Measurements from ENCODE around the gene LRRIQ1. TPM values are rescaled to one million over a fixed set of nuclear protein-coding genes. Genes with fewer than 3 reads are reported as not detected.
A peak's percentile ranks its signal among the peaks of the same experiment; 100 is the strongest.

Gene LRRIQ1
- total RNA-seq, 8 experiments from 2014 or later: 0.15 to 34.1 (median 3.6) TPM

DNA sequence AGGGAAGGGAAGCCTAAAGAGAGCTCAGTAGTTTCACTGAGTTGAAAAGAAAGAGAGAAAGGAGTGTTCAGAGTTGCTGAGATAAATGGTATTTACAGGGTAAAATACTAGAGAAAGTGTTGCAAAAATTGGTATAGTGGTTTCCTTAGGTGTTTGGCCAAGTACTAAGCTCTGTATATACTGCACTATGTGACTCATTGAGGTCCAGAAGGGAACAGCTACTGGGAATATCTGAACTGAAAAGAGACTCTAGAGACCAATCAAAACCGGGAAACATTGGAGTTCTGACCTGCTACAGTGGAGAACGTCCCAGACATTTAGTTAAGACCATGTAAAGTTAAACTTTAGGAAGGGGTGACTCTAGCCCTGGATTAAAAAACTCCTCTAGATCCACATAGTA is 201.2 kb downstream of the LRRIQ1 start:
- no peak overlapping the region for H3K4me3 ChIP-seq
- WGBS, 10 experiments: 0 to 72% (median 17%) methylated on average over 1 to 2 of the region's 2 CpGs; no CpG with 5 or more reads in 3 of the 10 experiments
- in situ Hi-C loops (cut with MboI; ENCODE audit: low pct_unique_long_range_greater_than_20kb in 2 of 9, low sequenced_read_pairs in 9 of 9, unreplicated experiment in 9 of 9): no loop called here

DNA sequence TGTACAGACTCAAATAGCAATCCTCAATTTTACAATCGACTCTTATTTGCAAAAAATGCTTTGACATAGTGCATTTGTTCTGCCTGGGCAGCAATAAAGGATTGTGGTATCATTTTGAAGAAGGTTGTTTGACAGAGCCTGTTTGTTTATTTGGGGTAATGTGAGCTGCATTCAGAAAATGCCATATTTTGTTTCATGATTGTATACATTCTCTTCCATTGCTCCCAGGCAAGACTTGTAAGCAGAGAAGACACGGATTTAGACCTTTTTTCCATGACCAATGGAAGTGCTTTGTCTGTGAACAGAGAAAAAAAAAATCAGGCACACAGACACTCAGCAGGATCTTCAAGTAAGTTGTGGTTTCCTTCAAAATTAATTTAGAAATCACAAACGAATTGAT is 208.4 kb downstream of the LRRIQ1 start:
- Histone ChIP-seq H3K4me1 (replicated peaks in 1 of 2) (no peaks in the 10 kb centered on the region), H3K27ac (no peak overlapping the region), H3K4me3 (no peak overlapping the region)
- in situ Hi-C loops (cut with MboI; ENCODE audit: low pct_unique_long_range_greater_than_20kb in 2 of 9, low sequenced_read_pairs in 9 of 9, unreplicated experiment in 9 of 9): no loop called here
- WGBS, 10 experiments: 0 to 100% (median 60%) methylated on average over 1 to 3 of the region's 3 CpGs
- ATAC-seq (replicated peaks in 6 of 8): no peak

More for the DNA sequence above, 201.2 kb downstream of the LRRIQ1 start:
- no peak overlapping the region for H3K27ac ChIP-seq
- H3K4me1 ChIP-seq (replicated peaks in 1 of 2): no peaks in the 10 kb centered on the region
- no peak for ATAC-seq (replicated peaks in 6 of 8)

DNA sequence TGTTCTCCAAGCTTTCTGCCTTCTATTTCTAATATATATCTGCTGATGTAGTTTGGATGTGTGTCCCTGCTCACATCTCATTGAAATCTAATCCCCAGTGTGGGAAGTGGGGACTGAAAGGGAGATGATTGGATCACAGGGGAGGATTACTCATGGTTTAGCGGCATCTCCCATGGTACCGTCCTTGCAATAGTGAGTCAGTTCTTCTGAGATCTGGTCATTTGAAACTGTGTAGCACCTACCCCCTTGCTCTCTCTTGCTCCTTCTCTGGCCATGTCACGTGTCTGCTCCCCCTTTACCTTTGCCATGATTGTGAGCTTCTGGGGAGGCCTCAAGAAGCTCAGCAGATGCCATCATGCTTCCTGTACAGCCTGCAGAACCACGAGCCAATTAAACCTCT is 217.7 kb downstream of the LRRIQ1 start:
- ATAC-seq (replicated peaks in 6 of 8): peak in 1 of 8 experiments; percentile 68
- in situ Hi-C loops (cut with MboI; ENCODE audit: low pct_unique_long_range_greater_than_20kb in 2 of 9, low sequenced_read_pairs in 9 of 9, unreplicated experiment in 9 of 9): no loop called here
- Histone ChIP-seq H3K4me3 (no peak overlapping the region), H3K27ac (no peak overlapping the region), H3K4me1 (replicated peaks in 1 of 2) (no peaks in the 10 kb centered on the region)
- 0 to 88% (median 68%) methylated on average over 1 to 4 of the region's 4 CpGs; no CpG with 5 or more reads in 3 of the 10 experiments for WGBS, 10 experiments

DNA sequence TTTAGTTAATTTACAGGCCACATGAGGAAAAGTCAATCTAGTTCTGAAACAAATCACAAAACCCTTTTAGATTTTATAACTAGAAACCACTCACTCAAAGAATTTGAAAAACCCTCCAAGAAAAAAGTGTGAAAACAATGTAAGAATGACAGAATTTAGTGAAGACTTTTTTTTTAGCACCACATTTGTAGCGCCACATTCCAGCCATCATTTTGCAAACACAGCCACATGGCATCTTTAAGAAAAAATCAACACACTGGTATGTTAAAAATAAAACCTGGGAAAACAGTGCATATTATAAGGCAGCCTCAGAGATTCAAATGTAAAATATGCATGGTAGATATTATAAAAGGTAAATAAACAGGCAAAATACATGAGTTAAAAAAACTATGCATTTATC is 221.5 kb downstream of the LRRIQ1 start:
- WGBS, 10 experiments: 0 to 100% (median 94%) methylated on average over 1 of the region's 1 CpG; no CpG with 5 or more reads in 1 of the 10 experiments
- no peak for ATAC-seq (replicated peaks in 6 of 8)
- no peaks in the 10 kb centered on the region for H3K4me1 ChIP-seq (replicated peaks in 1 of 2)
- H3K4me3 ChIP-seq: no peak overlapping the region
- in situ Hi-C loops (cut with MboI; ENCODE audit: low pct_unique_long_range_greater_than_20kb in 2 of 9, low sequenced_read_pairs in 9 of 9, unreplicated experiment in 9 of 9): no loop called here
- no peak overlapping the region for H3K27ac ChIP-seq

DNA sequence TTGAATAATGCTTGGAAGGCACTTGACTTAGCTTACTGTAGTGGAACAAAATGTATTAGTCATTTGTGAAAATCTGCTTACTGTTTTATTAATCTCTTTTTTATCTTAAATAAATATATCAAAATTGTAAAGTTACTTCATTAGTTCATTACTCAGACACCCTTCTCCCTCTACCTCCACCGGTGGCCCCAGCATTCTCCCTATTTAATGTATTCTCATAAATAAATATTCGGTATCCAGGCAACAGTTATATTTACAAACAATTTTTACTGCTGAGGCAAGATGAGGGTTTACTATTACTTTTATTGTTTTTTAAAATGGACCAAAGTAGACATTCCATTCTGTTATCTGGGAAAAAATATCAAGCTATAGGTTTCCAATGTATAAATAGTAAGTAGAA is 224.3 kb downstream of the LRRIQ1 start:
- 25 to 100% (median 78%) methylated on average over 1 to 2 of the region's 2 CpGs; no CpG with 5 or more reads in 1 of the 10 experiments for WGBS, 10 experiments
- ATAC-seq (replicated peaks in 6 of 8): no peak
- in situ Hi-C loops (cut with MboI; ENCODE audit: low pct_unique_long_range_greater_than_20kb in 2 of 9, low sequenced_read_pairs in 9 of 9, unreplicated experiment in 9 of 9): no loop called here

DNA sequence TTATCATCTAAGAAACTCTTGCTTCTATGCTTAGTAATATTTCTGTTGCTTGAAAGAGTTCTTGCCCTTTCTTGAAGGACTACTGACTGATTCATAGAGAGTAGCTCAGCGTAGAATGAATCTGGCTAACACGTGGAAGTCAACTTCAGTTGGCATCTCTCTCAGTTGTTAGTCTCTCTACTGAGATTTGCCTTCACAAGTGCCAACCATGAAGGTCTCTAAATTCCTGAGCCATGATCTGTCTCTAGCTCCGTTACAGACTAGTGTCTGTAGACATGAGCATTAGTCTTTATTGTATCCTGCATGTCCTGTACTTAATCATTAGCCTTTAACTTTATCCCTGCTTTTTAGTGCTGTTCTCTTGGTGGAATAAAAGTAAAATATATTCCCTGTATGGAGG is 224.7 kb downstream of the LRRIQ1 start:
- no peak for ATAC-seq (replicated peaks in 6 of 8)
- Histone ChIP-seq H3K4me1 (replicated peaks in 1 of 2) (no peaks in the 10 kb centered on the region), H3K27ac (no peak overlapping the region), H3K4me3 (no peak overlapping the region)
- WGBS, 10 experiments: 19 to 100% (median 74%) methylated on average over 1 to 3 of the region's 3 CpGs
- in situ Hi-C loops (cut with MboI; ENCODE audit: low pct_unique_long_range_greater_than_20kb in 2 of 9, low sequenced_read_pairs in 9 of 9, unreplicated experiment in 9 of 9): no loop called here

More for the DNA sequence above, 224.3 kb downstream of the LRRIQ1 start:
- Histone ChIP-seq H3K4me3 (no peak overlapping the region), H3K4me1 (replicated peaks in 1 of 2) (no peaks in the 10 kb centered on the region), H3K27ac (no peak overlapping the region)

DNA sequence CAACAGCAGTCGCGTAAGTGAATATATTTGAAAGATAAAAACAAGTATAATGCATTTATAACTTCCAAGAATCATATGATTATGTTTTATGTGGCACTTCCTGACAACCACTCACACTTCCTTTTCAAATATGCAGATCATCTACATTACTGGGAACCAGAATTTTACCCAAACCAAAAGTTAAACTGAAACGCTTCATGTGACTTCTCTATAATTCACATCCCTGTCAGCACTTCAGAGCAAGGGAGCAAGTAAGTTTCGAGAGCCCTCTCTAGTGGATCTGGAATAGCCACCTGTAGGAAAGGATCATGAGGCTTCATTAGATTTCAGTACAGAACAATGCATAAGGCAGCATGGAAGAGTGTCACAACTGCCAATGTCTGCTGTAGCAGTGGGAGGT is 230.2 kb downstream of the LRRIQ1 start:
- H3K4me1 ChIP-seq (replicated peaks in 1 of 2): no peaks in the 10 kb centered on the region
- WGBS, 10 experiments: 55 to 94% (median 72%) methylated on average over 1 to 4 of the region's 4 CpGs
- in situ Hi-C loops (cut with MboI; ENCODE audit: low pct_unique_long_range_greater_than_20kb in 2 of 9, low sequenced_read_pairs in 9 of 9, unreplicated experiment in 9 of 9): no loop called here
- ATAC-seq (replicated peaks in 6 of 8): no peak
- no peak overlapping the region for H3K27ac ChIP-seq
- H3K4me3 ChIP-seq: no peak overlapping the region

DNA sequence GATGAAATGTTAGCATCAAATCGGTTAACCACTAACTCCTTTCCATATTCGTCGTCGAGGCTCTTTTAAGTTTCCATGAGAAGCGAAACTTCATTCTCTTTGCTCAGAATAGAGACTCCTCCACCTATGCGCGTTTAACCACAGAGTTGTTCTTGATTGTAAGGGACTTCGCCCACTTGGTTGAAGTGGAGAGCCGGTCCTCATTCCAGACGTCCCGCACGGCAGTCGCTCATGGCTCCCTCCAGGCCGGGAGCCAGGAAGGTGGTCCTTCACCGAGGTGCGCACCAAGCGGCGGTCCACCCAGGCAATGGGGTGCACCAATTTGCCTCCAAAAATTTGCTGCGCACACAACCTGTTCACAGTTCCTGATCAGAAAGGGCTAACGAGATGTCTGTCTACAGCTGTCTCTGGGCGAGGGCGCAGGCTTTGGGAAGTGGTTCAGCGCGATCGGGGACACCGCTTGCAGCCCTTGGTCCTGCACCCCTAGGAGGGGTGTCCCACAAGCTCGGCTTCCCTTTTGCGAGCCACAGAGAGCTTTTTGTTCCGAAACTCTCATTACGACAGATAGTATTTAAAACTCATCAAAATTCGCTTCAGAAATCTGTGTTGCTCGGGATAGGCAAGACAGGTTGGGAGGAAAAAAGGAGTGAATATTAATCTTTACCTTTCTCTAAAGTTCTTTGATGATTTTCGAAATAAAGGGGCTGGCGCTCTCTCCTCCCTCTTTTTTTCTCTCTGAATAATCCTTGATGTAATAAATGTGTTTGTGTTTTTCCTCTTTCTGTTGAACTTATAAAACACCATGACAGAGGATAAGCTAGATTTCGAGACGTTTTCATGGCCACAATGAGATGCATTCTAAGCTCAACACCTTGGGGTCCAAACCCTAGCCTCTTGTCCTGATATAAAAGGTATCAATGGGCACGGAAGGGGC is 237.5 kb downstream of the LRRIQ1 start:
- in situ Hi-C loops (cut with MboI; ENCODE audit: low pct_unique_long_range_greater_than_20kb in 2 of 9, low sequenced_read_pairs in 9 of 9, unreplicated experiment in 9 of 9): no loop called here
- WGBS, 10 experiments: 4 to 90% (median 11%) methylated on average over 4 to 31 of the region's 37 CpGs; no CpG with 5 or more reads in 1 of the 10 experiments
- Histone ChIP-seq H3K27ac (no peak overlapping the region), H3K4me3 (no peak overlapping the region), H3K4me1 (replicated peaks in 1 of 2) (no peaks in the 10 kb centered on the region)
- no peak for ATAC-seq (replicated peaks in 6 of 8)

DNA sequence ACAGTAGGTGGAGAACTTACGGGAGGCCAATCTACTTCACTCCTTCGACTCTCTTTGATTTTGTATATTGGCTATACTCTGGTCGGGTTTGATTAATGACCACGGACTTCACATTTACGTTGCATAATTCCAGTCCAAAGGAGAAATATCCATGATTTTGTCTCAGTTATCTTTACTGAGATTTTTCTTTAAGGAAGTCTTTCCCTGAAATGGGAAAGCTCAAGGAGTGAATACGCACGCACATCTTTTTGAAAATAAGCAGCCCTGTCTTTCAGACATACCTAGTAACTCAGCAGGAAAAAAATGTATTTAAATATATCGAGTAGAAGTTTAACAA is 238.1 kb downstream of the LRRIQ1 start:
- in situ Hi-C loops (cut with MboI; ENCODE audit: low pct_unique_long_range_greater_than_20kb in 2 of 9, low sequenced_read_pairs in 9 of 9, unreplicated experiment in 9 of 9): no loop called here
- no peak overlapping the region for H3K27ac ChIP-seq
- WGBS, 10 experiments: 14 to 80% (median 26%) methylated on average over 1 to 7 of the region's 8 CpGs
- peaks cover 0 to 3% of the 10 kb centered on the region in 2 donors for H3K4me1 ChIP-seq (replicated peaks in 1 of 2)
- ATAC-seq (replicated peaks in 6 of 8): no peak
- no peak overlapping the region for H3K4me3 ChIP-seq

DNA sequence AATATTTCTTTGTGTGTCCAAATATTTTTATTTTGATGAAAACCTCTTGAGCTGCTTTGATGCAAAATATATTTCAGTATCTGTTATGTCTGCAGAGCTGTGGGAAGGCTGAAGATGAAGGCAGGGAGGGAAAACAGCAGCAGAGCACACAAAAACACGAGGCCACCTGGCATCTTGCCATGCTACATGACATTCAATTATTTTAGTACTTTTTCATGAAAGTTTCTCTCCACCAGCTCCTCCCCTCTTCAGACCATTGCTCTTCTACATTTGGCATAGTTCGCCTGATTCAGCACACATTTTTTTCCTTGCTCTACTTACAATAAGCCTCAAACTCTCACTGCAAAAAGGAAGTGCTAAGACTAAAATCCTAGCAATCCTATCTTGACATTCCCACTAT is 239.2 kb downstream of the LRRIQ1 start:
- peaks cover 0 to 3% of the 10 kb centered on the region in 2 donors for H3K4me1 ChIP-seq (replicated peaks in 1 of 2)
- 0 to 40% (median 11%) methylated on average over 1 to 2 of the region's 2 CpGs; no CpG with 5 or more reads in 2 of the 10 experiments for WGBS, 10 experiments
- H3K4me3 ChIP-seq: no peak overlapping the region
- no peak for ATAC-seq (replicated peaks in 6 of 8)
- in situ Hi-C loops (cut with MboI; ENCODE audit: low pct_unique_long_range_greater_than_20kb in 2 of 9, low sequenced_read_pairs in 9 of 9, unreplicated experiment in 9 of 9): no loop called here
- H3K27ac ChIP-seq: no peak overlapping the region

DNA sequence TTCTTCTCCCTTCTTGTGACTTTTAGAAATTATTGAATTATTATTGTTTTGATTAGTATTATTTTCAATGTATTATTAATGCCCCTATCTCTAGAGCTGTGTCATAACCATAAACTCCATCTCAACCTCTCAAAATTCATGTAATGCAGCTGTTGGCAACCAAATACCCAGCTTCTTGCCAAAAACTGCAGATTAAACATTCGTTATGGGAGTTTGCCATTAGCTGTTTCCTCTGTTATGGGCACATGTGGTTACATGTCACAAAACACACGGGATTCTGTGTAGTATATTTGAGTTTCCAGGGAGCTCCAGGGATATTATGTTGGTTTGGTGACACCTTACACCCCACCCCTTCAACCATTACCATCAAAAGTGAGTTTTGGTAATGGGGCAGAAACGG is 241.0 kb downstream of the LRRIQ1 start:
- in situ Hi-C loops (cut with MboI; ENCODE audit: low pct_unique_long_range_greater_than_20kb in 2 of 9, low sequenced_read_pairs in 9 of 9, unreplicated experiment in 9 of 9): no loop called here
- Histone ChIP-seq H3K4me1 (replicated peaks in 1 of 2) (peaks cover 0 to 6% of the 10 kb centered on the region in 2 donors), H3K4me3 (no peak overlapping the region), H3K27ac (no peak overlapping the region)
- 0 to 76% (median 24%) methylated on average over 2 to 3 of the region's 3 CpGs; no CpG with 5 or more reads in 2 of the 10 experiments for WGBS, 10 experiments
- ATAC-seq (replicated peaks in 6 of 8): no peak

DNA sequence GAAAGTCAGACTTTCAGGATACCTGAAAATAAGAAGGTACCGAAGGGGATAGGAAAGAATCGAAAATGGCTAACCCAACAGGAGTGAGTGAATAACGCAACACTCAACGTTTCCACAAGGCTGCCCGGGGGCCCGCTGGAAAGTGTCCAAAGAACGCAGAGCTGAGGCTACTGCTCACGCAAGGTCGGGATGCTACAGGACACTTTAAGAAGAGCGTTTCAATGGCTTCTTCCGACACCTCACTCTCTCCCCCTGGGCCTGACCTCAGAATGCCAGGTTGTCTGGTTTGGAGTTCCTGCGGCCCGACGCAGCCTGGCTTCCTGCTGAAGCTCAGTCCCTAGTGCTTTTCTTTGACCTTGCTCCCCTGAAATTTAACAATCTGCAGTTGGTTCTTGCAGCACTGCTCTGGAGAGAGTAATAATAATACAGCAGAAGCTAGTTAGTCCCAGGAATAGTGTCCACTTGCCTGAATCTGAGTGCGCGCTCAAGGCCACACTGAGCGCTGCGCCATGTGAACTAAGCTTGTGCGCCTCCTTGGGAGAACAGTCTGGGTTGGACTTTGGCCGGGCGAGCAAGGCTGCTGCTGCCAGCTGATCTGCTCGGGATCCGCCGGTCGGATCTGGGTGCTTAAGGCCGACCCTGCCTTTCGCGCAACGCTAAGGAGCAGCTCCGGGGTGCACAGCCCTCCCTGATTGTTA is 241.9 kb downstream of the LRRIQ1 start:
- in situ Hi-C loops (cut with MboI; ENCODE audit: low pct_unique_long_range_greater_than_20kb in 2 of 9, low sequenced_read_pairs in 9 of 9, unreplicated experiment in 9 of 9): no loop called here
- no peak for ATAC-seq (replicated peaks in 6 of 8)
- no peak overlapping the region for H3K27ac ChIP-seq
- 60 to 88% (median 66%) methylated on average over 1 to 27 of the region's 30 CpGs; no CpG with 5 or more reads in 1 of the 10 experiments for WGBS, 10 experiments
- H3K4me3 ChIP-seq: no peak overlapping the region
- peaks cover 0 to 6% of the 10 kb centered on the region in 2 donors for H3K4me1 ChIP-seq (replicated peaks in 1 of 2)

All from motor neuron (in vitro differentiated cells).